NK-92 (cell line): Measurements from ENCODE around the gene RTN4R.

Source experiments
- DNase-seq: peaks from one replicate; lab custom pipeline; 2025; ENCODE audit not compliant: unreplicated experiment; lab: John Stamatoyannopoulos, UW

The RTN4R gene

GRCh38 chr22:20218987-20219386 is 49.1 kb downstream of the RTN4R start:
- DNase-seq: no peak

GRCh38 chr22:20218326-20218872 is 49.7 kb downstream of the RTN4R start:
- DNase-seq: no peak

- no peak for DNase-seq
Measured at GRCh38 chr22:20217563-20217962, 50.6 kb downstream of the RTN4R start.

- no peak for DNase-seq
Measured at GRCh38 chr22:20216863-20217499, 51.1 kb downstream of the RTN4R start.

- DNase-seq: no peak
Measured at GRCh38 chr22:20215742-20216141, 52.4 kb downstream of the RTN4R start.

- DNase-seq: no peak
Measured at GRCh38 chr22:20214853-20215252, 53.3 kb downstream of the RTN4R start.

- no peak for DNase-seq
Measured at GRCh38 chr22:20213833-20214708, 54.0 kb downstream of the RTN4R start.

GRCh38 chr22:20212754-20213699 is 55.1 kb downstream of the RTN4R start:
- DNase-seq: no peak

- no peak for DNase-seq
Measured at GRCh38 chr22:20211997-20212753, 55.9 kb downstream of the RTN4R start.

GRCh38 chr22:20211409-20211996 is 56.6 kb downstream of the RTN4R start:
- DNase-seq: no peak

GRCh38 chr22:20210473-20211059 is 57.6 kb downstream of the RTN4R start:
- DNase-seq: no peak

GRCh38 chr22:20209761-20210250 is 58.3 kb downstream of the RTN4R start:
- DNase-seq: no peak

- no peak for DNase-seq
Measured at GRCh38 chr22:20208713-20209310, 59.3 kb downstream of the RTN4R start.

GRCh38 chr22:20207277-20208025 is 60.7 kb downstream of the RTN4R start:
- DNase-seq: no peak

GRCh38 chr22:20206709-20207215 is 61.4 kb downstream of the RTN4R start:
- no peak for DNase-seq

- no peak for DNase-seq
Measured at GRCh38 chr22:20205964-20206708, 62.0 kb downstream of the RTN4R start.

- DNase-seq: no peak
Measured at GRCh38 chr22:20205464-20205963, 62.6 kb downstream of the RTN4R start.
